DND-41 (cell line): ENCODE data around the gene TFRC.

Source experiments
- EZH2 ChIP-seq: IDR thresholded peaks from 3 replicates; pipeline ENCODE4 v1.6.1; 2012; ENCODE audit warnings: borderline replicate concordance, low read depth, mild to moderate bottlenecking, moderate library complexity, low read length, inconsistent platforms; ENCODE audit not compliant: severe bottlenecking
- TF ChIP-seq, protein P1 (sequence below): IDR thresholded peaks from 2 replicates; pipeline ENCODE4 v1.5.1; 2012; ENCODE audit warnings: borderline replicate concordance, low read length, moderate library complexity, mild to moderate bottlenecking; ENCODE audit not compliant: poor library complexity, severe bottlenecking; ENCODE audit errors: extremely low read depth

DNA sequence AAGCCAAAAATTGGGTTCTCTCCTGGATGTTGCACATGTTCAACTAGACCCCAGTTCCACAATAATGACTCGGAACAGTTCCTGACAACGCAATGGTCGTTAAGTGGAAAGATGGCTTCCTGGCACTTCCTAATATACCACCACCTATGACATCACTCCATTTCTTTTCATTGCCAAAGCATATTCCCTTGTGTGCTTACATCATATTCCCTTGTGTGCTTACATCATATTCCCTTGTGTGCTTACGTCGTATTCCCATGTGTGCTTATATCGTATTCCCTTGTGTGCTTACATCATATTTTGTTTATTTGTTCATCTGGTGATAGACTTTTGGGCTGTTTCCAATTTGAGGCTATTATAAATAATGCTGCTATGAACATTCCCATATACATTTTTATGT lies 39.2 kb downstream of the TFRC start:
- TF ChIP-seq, protein P1, sequence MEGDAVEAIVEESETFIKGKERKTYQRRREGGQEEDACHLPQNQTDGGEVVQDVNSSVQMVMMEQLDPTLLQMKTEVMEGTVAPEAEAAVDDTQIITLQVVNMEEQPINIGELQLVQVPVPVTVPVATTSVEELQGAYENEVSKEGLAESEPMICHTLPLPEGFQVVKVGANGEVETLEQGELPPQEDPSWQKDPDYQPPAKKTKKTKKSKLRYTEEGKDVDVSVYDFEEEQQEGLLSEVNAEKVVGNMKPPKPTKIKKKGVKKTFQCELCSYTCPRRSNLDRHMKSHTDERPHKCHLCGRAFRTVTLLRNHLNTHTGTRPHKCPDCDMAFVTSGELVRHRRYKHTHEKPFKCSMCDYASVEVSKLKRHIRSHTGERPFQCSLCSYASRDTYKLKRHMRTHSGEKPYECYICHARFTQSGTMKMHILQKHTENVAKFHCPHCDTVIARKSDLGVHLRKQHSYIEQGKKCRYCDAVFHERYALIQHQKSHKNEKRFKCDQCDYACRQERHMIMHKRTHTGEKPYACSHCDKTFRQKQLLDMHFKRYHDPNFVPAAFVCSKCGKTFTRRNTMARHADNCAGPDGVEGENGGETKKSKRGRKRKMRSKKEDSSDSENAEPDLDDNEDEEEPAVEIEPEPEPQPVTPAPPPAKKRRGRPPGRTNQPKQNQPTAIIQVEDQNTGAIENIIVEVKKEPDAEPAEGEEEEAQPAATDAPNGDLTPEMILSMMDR: no peak
- TF ChIP-seq EZH2: no peak
